8988T (cell line): ENCODE measurements around the gene IFIT1.
A peak's percentile ranks its signal among the peaks of the same experiment; 100 is the strongest.
"Not testable (repeated sequence)": the region's sequence is repeated elsewhere in the genome, so short reads cannot be mapped to it uniquely, and the experiment has no call there.

Experiments used
- DNase-seq: peaks from one replicate; pipeline ENCODE4 v3.0.0; 2011

The IFIT1 gene, protein sequence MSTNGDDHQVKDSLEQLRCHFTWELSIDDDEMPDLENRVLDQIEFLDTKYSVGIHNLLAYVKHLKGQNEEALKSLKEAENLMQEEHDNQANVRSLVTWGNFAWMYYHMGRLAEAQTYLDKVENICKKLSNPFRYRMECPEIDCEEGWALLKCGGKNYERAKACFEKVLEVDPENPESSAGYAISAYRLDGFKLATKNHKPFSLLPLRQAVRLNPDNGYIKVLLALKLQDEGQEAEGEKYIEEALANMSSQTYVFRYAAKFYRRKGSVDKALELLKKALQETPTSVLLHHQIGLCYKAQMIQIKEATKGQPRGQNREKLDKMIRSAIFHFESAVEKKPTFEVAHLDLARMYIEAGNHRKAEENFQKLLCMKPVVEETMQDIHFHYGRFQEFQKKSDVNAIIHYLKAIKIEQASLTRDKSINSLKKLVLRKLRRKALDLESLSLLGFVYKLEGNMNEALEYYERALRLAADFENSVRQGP

DNA sequence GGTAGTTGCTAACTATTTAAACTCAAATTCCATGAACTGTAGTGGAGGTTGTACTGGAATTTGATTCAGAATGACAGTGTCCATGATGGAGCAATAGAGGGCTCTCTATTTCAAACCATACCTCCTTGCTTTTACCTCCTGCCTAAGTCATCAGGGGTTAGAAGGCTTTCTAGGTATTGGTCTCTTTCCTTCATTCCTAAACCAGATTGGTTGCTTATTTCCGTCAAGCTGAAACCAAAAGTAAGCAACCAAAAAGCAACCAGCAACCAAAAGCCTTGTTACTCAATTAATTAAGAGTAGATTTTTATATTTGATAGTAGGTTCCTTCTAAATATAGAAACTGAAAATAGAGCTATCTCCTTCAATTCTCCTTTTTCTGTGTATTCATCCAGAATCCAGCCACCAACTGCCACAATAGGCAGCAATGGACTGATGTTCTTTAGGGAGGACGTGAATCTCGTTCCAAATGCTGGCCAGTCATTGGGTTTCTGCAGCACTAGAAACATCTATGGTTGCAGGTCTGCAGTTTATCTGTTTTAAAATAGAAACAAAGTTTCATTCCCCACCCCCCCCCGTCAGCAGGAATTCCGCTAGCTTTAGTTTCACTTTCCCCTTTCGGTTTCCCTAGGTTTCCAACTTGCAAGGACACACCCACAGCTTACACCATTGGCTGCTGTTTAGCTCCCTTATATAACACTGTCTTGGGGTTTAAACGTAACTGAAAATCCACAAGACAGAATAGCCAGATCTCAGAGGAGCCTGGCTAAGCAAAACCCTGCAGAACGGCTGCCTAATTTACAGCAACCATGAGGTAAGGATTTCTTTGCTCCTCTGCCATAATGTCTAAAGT lies at the start of gene IFIT1:
Gene IFIT1 (plus strand): TSS at position 717 of the 850 bp plus-strand sequence. CDS start 90 bp downstream, at position 807.
- DNase-seq, result peak; percentile 32

DNA sequence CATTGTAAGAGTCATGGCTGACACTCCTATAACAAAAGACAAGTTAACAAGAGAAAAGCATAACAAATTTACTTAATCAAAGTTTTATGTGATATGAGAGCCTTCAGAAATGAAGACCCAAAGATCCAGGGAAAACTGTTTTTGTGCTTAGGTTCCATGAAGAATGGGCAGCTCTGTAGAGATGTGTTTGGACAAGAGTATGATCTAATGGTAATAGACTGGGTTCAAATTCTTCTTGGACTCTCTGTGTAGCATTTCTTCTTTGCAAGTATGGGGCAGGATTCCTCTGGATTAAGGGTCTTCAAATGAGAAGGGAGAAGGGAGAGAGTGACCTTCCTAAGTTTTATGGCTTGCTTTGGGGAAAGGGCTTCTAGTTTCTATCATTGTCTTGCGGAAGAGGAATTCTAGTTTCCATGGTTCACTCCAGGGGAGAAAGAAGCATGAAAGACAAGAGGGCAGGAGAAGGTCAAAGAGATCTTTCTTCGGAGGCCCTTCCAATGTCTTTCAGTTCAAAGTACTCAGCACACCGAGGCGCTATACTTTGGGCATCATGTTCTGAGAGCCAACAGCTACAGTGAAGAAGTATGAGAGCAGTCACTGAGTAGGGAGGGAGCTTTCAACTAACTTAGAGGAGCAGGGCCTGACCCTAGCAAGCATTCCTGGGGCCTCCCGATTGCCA lies 49.2 kb upstream of the IFIT1 start:
- DNase-seq, result no peak

DNA sequence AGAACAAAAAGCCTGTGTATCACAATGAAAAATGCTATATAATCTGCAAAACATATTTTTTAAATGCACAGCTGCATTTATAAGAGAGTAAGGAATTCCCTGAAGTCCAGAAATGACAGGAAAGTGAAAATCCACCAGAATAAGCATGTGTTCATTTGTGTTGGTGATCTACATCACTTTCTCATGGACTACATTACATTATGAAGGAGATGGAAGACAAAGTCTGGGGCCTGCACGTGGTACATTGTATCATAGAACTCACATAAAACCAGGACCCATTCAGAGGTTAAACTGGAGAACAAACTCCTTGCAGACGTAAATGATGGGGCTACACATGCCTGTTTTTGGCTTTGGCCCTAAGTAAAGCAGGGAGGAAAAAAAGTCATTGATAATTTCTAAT lies 48.3 kb upstream of the IFIT1 start:
- no peak for DNase-seq

DNA sequence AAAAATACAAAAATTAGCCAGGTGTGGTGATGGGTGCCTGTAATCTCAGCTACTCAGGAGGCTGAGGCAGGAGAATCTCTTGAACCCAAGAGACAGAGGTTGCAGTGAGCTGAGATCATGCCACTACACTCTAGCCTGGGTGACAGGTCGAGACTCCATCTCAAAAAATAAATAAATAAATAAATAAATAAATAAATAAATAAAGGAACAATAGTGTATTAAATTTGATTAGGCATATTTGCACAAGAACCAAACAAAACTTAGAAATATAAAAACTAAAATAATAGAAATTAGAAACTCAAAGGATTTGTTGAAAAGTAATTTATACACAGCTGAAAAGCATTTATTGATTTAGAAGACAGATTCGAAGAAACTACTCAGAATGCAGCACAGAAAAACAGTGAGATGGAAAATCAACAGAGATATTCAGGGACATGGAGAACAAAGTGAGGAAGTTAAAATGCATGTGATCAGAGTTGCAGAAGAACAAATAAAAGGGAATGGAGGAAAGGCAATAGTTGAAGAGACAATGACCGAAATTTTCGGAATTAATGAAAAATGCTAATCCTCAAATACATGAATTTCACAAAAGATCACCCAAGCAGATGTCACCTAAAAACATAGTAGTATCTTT lies 46.9 kb upstream of the IFIT1 start:
- no peak for DNase-seq

DNA sequence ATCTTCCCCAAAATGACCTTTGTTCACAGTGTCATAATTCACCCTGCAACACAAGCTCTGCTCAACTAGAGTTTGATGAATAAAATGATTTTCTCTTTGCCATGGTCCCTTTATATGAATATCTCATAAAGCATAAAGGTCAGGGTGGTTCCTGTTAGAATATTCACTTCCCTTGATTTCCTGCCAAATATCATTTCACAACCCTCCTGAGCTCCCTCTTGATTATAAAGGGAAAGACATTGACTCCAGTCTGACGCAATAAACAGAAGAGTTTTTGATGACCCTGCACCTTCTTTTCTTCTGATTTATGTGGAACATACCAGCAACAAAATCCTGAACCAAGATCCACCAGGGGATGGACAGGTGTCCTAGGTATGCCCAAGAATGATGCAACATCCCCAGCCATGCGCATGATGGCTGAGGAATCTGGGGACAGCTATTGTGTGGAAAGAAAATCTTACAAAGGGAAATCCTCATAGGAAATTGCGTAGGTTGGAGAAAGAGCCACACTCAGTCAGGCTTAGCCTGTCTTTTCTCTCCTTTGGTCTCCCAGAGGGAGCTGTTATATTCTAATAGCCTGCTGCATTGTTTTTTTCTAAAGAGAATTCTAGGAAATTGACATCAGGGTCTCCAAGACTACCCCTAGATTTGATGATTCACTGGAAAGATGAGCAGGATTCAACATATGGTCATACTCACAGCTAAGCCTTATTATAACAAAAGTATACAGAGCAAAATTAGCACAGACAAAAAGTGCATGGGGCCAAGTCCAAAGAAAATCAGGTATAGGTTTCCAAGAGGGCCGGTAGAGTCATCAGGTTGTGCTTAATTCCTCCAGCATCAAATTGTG lies 45.8 kb upstream of the IFIT1 start:
- DNase-seq, result no peak

DNA sequence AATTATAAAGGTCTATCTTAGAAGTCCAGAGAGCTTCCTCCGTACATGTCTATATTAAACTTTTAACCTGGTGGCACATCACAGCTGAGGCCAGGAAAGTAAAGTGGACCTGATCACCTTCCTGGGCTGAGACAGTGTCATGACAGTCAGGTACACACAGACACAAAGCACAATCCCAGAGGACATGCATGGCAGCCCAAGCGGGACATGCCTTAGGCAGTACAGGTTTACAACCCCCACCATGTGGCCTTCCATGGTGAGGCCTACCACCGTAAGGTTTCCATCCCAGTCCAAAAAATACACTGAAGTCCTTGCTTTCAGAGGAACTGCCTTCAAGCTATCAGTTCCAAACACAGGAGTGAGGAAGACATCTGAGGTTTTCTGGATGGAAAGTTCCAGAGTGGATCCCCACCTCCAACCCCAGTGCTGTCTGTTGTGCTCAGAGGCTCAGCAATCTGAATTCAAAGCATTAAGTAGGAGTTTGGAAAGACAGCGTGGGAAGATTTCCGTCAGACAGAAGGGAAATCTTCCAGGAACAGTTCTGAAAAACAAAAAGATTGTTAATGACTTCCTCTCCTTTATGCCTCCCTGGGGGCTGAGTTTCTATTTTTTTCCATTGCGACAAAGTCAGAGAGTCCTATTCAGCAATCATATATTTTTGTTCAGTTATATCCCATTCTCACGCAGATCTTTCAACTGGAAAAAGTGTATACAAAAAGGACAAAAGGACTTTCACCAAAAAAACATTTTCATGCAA lies 44.5 kb upstream of the IFIT1 start:
- DNase-seq, result no peak

DNA sequence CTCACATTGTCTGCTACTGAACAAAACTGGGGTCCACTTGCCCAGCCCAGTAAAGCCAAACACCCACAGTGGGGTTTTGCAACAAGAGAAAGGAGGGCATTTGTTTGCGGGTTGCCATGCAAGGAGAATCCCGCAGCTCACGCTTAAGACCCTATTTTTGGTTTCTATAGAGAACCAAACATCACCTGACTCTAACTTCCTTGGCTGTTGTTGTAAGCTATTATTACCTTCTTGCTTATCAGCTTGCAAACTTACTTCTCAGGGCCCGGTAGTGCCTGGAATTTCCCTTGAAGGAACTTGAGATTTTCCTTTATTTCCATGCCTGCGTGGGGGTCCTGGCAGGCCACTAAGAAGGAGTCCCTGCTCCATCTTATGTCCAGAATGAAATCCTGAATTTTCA lies 43.9 kb upstream of the IFIT1 start:
- DNase-seq, result no peak

DNA sequence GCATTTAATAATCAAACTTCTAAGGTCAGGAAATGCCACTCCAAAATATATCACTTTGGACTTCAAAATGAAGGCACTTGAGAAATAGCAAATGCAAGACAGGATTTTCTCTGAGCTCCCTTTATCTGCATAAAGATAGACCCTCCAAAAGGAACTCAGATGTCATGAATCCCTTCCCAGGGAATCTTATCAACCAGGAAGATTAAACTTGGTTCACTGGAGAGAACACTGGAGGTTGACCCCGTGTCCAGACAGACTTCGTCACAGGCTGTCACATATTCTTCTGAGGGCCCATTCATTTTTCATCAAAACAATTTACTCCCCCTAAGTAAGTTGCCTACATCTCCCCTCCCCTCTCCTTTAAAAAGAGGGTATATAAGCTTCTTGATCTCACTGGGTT lies 43.4 kb upstream of the IFIT1 start:
- DNase-seq, result no peak

DNA sequence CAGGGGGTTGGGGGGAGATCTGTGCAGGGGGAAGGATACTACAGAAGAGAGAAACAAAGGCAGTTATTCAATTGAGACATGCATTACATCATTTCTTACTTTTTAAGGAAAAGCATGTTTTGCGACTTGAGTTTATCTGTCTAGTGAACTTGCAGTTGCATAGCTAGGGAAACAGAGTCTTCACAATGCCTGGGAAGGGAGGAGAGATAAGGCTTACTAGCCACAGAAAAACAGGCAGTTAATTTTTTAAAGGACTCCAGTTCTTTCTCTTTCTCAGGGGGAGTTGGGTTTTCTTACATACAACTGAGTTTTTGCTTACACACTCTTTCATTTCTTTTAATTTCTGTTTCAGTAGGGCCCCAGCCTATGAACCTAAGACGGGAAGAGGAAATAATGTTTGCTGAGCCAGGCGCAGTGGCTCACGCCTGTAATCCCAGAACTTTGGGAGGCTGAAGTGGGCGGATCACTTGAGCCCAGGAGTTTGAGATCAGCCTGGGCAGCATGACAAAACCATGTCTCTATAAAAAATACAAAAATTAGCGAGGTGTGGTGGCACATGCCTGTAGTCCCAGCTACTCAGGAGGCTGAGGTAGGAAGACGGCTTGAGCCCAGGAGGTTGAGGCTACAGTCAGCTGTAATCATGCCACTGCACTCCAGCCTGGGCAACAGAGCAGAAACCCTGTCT lies 41.6 kb upstream of the IFIT1 start:
- DNase-seq, result not testable (repeated sequence)

DNA sequence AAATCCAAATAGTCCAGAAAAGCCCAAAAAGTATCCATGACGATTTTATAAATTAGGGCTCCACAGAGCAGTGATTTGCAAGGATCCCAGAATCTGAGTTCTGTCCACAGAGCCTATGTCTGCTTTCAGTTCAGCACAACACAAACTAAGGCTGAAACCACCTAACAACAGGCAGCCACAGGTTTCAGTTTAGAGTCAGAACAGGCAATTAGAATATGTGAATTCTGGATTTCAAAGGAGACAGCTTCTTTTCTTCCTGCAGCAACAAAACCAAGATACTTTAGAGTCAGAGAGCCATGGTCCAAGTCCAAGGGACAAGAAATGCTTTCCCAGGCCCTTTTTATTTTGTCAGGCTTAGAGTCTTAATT lies 41.0 kb upstream of the IFIT1 start:
- no peak for DNase-seq

DNA sequence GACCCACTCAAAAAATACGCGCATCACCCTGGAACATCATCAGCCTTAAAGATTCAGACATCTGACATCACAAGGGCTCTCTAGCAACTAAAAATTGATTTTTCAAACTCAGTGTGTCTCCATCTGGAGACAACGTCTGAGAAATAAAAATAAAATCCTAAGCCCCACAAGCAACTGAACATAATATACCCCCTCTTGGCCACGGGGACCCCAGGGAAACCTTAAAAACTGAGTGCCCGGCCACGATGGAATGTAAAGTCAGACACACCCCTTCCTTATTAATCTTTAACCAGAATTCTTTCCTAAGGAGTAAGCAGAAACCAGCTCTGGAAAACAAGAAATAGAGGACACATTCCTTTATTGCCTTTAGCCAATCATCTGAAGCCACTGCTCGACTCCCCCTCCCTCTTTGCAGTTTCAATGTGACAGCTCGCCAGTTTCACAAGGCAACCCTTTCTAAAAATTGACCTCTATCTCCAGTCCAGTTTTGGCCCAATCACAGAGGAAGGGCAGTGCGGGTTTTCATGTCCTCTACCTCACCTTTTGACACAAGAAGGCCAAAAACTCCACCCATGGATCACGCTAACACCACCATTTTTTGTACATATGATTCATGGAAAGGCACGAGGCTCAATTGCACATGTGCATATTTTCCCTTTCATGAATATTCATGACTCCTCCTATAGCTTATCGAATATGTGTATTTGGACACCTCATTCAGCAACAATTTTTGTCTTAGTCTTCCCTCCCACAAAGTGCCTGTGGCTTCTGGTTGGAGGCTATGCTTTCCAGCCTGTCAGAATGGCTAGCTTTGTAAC lies 40.4 kb upstream of the IFIT1 start:
- no peak for DNase-seq

DNA sequence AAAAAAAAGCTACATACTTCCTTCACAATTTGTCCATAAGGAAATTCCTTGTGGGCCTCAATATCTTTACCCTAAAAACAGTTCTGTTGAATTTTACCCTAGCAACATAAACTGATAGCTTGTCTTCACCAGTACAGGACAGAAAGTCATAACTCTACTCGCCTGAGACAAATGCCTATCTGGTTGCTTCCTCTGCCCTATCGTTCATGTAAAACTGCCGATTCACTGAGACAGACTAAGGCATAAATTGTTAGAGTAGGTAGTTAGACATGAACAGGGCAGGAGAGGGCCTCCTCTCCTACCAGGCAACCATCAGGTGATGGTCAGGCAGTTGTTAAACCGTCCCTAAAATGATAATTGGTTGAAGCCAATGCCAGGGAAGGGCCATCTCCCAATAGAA lies 39.6 kb upstream of the IFIT1 start:
- DNase-seq, result no peak

DNA sequence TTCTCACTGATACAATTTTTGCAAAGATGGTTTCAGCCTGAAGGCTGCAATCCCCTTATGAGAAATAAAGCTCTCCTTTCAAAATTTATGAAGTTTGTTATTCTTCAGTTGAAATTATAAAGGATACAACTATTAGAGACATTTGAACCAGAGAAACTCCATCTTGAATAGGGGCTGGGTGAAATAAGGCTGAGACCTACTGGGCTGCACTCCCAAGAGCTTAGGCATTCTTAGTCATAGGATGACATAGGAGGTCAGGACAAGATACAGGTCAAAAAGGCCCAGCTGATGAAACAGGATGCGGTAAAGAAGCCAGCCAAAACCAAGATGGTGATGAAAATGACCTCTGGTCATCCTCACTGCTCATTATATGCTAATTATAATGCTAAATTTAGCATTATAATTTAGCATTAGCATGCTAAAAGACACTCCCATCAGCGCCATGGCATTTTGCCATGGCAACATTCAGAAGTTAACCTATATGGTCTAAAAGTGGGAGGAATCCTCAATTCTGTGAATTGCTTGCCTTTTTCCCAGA lies 37.0 kb upstream of the IFIT1 start:
- DNase-seq, result no peak

DNA sequence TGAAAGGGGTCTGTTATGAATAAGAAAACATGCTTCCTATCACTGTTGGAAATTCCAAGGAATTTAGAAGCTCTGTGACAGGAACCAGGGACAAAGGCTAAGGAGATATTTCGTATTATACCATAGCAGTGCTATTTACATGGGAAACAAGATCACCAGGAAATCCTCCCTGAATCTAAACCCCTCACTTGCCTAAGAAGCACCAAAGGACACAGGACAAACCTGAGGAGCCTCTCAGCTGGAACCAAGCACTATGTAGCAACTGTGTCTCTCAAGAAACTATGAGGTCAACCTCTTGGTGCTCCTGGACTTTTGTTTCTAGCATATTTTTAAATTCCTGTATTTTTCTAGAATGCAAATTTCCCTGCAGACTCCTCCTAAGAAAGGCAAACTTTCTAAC lies 35.3 kb upstream of the IFIT1 start:
- DNase-seq, result no peak

DNA sequence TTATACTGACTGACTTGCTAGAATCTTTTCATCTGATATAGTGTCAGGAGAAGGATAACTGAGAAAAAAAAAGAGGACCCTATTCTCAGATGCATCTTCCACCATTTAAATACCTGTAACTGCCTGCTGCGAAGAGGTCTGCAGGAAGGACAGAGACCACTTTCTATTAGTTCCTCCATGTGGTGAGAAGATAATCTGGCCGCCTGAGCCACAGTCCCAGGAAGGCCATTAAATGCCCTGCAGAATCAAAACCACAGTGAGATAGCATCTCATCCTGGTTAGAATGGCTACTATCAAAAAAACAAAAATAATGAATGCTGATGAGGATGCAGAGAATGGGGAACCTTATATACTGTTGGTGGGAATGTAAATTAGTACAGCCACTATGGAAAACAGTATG lies 34.4 kb upstream of the IFIT1 start:
- no peak for DNase-seq

DNA sequence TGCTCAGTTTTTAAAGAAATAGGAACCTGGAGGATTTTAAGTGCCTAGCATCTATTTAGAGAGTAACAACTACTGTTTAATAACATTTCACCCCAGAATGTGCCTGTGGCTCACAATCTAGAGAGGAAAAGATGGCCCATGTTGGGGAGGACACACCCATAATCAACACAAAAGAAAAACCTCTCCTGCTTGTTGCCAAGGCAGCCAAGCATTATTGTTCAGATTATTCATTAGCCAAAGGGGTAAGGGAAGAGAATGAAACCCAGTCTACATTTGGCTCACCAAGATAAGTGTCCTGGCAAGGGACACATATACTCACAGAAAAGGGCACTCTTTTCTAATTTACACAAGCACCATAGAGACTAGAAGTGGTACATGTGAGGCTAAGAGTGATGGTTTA lies 32.3 kb upstream of the IFIT1 start:
- DNase-seq, result no peak

DNA sequence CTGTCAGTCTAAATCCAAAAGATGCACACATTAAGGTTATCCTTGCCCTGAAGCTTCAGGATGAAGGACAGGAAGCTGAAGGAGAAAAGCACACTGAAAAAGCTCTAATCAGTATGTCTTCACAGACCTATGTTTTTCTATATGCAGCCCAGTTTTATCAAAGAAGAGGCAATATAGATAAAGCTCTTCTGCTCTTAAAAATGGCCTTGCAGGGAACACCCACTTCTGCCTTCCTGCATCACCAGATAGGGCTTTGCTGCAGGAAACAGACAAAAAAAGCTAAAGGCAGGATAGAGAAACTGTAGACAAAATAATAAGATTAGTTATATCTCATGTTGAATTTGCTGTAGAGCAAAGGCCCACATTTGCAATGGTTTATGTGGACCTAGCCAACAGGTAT lies 29.5 kb upstream of the IFIT1 start:
- DNase-seq, result no peak

DNA sequence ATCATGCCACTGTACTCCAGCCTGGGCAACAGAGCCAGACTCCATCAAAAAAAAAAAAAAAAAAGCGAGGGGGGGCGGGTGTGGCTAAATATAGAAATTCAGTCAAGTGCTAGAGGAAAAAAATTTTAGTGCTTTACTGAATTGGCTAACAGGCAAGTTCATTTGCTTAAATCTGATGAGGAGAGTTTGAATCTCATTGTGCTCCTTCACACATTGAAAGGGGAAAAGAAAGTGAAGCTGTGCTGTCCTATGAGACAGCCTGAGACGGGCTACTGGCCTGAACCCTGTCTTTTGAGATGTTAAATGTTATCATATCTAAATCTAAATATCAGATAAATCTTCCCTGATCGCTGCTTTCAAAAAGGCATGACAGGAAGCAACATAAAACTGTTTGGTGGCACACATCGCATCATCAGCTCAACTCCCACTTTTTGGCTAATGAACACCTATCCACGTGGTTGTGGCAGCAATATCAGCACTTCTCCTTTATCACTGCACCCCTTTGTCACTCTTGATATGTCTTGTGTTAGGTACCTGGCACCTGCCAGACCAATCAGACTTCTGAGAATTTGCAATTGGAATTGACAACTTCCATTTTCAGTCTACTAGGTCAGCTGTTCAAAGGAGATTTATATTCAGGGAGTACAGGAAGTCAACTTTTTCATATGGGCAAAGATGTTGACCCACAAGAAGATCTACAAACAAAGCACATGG lies 28.5 kb upstream of the IFIT1 start:
- DNase-seq, result no peak

DNA sequence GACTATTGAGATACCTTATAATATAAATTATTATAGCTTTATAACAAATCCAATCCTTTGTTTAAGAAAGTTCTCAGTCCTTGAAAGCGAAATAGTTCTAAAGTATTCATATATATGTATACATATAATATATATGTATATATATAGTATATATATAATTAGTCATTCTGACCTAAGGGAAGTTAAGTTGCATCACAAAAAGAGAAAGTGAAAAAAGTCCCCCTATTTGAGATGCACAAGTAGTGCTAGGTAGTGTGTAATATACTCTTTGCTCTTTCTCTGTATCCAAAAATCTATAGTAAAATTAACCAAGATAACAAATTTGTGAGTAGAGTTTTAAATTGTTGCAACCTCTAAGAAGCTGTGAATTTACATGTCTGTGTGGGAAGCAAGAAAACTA lies 27.9 kb upstream of the IFIT1 start:
- DNase-seq, result no peak
